Keratinocyte (primary cell): ENCODE data around the gene MYMK. TPM values are rescaled to one million over a fixed set of nuclear protein-coding genes. Genes with fewer than 3 reads are reported as not detected.

Experiments
- DNase-seq: peaks from one replicate; pipeline ENCODE4 v3.0.0-alpha.2; 2011; ENCODE audit warnings: low read depth, missing footprints, low spot score
- FAIRE-seq: peaks from 2 replicates; lab custom pipeline; 2011; peaks lifted over from hg19 to GRCh38; lab: Jason Lieb, UNC
- H2AFZ ChIP-seq: 2 replicates; pipeline ENCODE4 v1.6.0; 2012; ENCODE audit warnings: low read length, control low read depth, inconsistent platforms; ENCODE audit not compliant: control insufficient read depth
- H3K27ac ChIP-seq: 2 replicates; pipeline ENCODE4 v1.5.1; 2011; ENCODE audit warnings: low read length; ENCODE audit not compliant: control insufficient read depth, insufficient read depth
- H3K27me3 ChIP-seq: 3 replicates; pipeline ENCODE4 v1.6.0; 2011; ENCODE audit warnings: low read length; ENCODE audit not compliant: control insufficient read depth, insufficient read depth; ENCODE audit errors: extremely low read depth
- H3K36me3 ChIP-seq, 2 experiments: 2 replicates in 1 of 2; 3 replicates in 1 of 2; pipeline ENCODE4 v1.5.1; 2011; ENCODE audit warnings: low read length in 2 of 2, mild to moderate bottlenecking in 1 of 2; ENCODE audit not compliant: control insufficient read depth in 2 of 2, insufficient read depth in 2 of 2; ENCODE audit errors: extremely low read depth in 1 of 2
- H3K4me1 ChIP-seq: 3 replicates; pipeline ENCODE4 v1.5.1; 2011; ENCODE audit warnings: low read length; ENCODE audit not compliant: control insufficient read depth, insufficient read depth; ENCODE audit errors: extremely low read depth
- H3K4me2 ChIP-seq: 3 replicates; pipeline ENCODE4 v1.6.0; 2011; ENCODE audit warnings: low read depth, low read length; ENCODE audit not compliant: control insufficient read depth, insufficient read depth; ENCODE audit errors: extremely low read depth
- H3K4me3 ChIP-seq, 3 experiments: fragments of 200-600 bp in 1 of 3; sonication (generic) in 1 of 3; 2 replicates in 2 of 3; 3 replicates in 1 of 3; pipeline ENCODE4 v1.5.1; 2011 to 2016; ENCODE audit warnings: low read length in 3 of 3, mild to moderate bottlenecking in 3 of 3, control low read depth in 2 of 3, inconsistent platforms in 1 of 3, low read depth in 1 of 3, mixed read lengths in 1 of 3, mixed run types in 1 of 3, moderate library complexity in 1 of 3; ENCODE audit not compliant: control insufficient read depth in 2 of 3, insufficient read depth in 2 of 3; ENCODE audit errors: extremely low read depth in 1 of 3
- H3K79me2 ChIP-seq: 2 replicates; pipeline ENCODE4 v1.6.0; 2012; ENCODE audit warnings: low read length; ENCODE audit not compliant: control insufficient read depth, insufficient read depth
- H3K9ac ChIP-seq: 3 replicates; pipeline ENCODE4 v1.6.0; 2011; ENCODE audit warnings: low read length; ENCODE audit not compliant: control insufficient read depth, insufficient read depth; ENCODE audit errors: extremely low read depth
- H3K9me1 ChIP-seq: 3 replicates; pipeline ENCODE4 v1.6.0; 2011; ENCODE audit warnings: low read length; ENCODE audit not compliant: control insufficient read depth, insufficient read depth; ENCODE audit errors: extremely low read depth
- H3K9me3 ChIP-seq: 2 replicates; pipeline ENCODE4 v1.5.1; 2012; ENCODE audit warnings: low read depth, low read length; ENCODE audit not compliant: control insufficient read depth
- H4K20me1 ChIP-seq: 3 replicates; pipeline ENCODE4 v1.6.0; 2011; ENCODE audit warnings: low read length; ENCODE audit not compliant: control insufficient read depth, insufficient read depth; ENCODE audit errors: extremely low read depth
- CTCF ChIP-seq, 3 experiments: IDR thresholded peaks in 1 of 3; conservative IDR thresholded peaks in 1 of 3; optimal IDR thresholded peaks in 1 of 3; 2 replicates in 2 of 3; 3 replicates in 1 of 3; pipeline versions ENCODE3 to v1.5.1; 2011; ENCODE audit warnings: low read length in 3 of 3, mild to moderate bottlenecking in 3 of 3, moderate library complexity in 2 of 3, control low read depth in 1 of 3, inconsistent platforms in 1 of 3; ENCODE audit not compliant: insufficient read depth in 2 of 3; ENCODE audit errors: extremely low read depth in 1 of 3
- EZH2 ChIP-seq: IDR thresholded peaks from one replicate; pipeline ENCODE4 v1.6.1; 2012; ENCODE audit warnings: inconsistent platforms, mild to moderate bottlenecking, low read length, moderate library complexity
- dilution Hi-C: fragments of 300-500 bp; cut with MboI; formaldehyde crosslinking; loops from one replicate; pipeline ENCODE4 v1.7.0; 2020; ENCODE audit warnings: low sequenced_read_pairs; ENCODE audit not compliant: extremely low pct_ligation_motif_present
- polyA plus RNA-seq, 5 experiments: library from polyadenylated mRNA; depleted of rRNA in 3 of 5; stranded (reverse) in 3 of 5; stranded (forward) in 1 of 5; unstranded in 1 of 5; fragments of >200 nt; gene quantifications; 1 replicate in 1 of 5; 2 replicates in 3 of 5; 3 replicates in 1 of 5; pipeline versions ENCODE4 v1.2.1 to v1.2.3, GENCODE V29; 2011 to 2012; ENCODE audit warnings: missing spikeins in 2 of 5, low read depth in 1 of 5, low replicate concordance in 1 of 5

Gene MYMK
- polyA plus RNA-seq, 1 donor (not counting 4 experiments of a cell fraction or from before 2014, with no cell fraction given) = not detected

GRCh38 chr9:133470427-133470924 lies 54.3 kb downstream of the MYMK start:
- H3K9me1 ChIP-seq = no peaks in the 10 kb centered on the region
- no peak overlapping the region for H3K27ac ChIP-seq
- H3K9me3 ChIP-seq = no peaks in the 10 kb centered on the region
- no peak for DNase-seq
- no peak overlapping the region for H3K4me3 ChIP-seq
- no peak for TF ChIP-seq CTCF (optimal IDR thresholded peaks at IDR 0.05 in 1 of 3, IDR thresholded peaks at IDR 0.05 in 1 of 3, conservative IDR thresholded peaks at IDR 0.05 in 1 of 3; ENCODE audit: extremely low read depth in 1 of 3, insufficient read depth in 2 of 3, low read length in 3 of 3)
- TF ChIP-seq EZH2 = no peak
- FAIRE-seq = no peak
- H3K4me1 ChIP-seq = no peaks in the 10 kb centered on the region
- no peaks in the 10 kb centered on the region for H3K27me3 ChIP-seq
- H3K4me2 ChIP-seq = no peak overlapping the region
- no peak overlapping the region for H2AFZ ChIP-seq
- no peak overlapping the region for H3K9ac ChIP-seq
- peaks cover 17 to 28% of the 10 kb centered on the region in 2 experiments for H3K36me3 ChIP-seq
- H4K20me1 ChIP-seq = peaks cover 3% of the 10 kb centered on the region
- H3K79me2 ChIP-seq = no peaks in the 10 kb centered on the region
- dilution Hi-C loops = no loop called here

- no peaks in the 10 kb centered on the region for H3K9me1 ChIP-seq
- no peak for TF ChIP-seq EZH2
- no peak for TF ChIP-seq CTCF (optimal IDR thresholded peaks at IDR 0.05 in 1 of 3, IDR thresholded peaks at IDR 0.05 in 1 of 3, conservative IDR thresholded peaks at IDR 0.05 in 1 of 3; ENCODE audit: extremely low read depth in 1 of 3, insufficient read depth in 2 of 3, low read length in 3 of 3)
- no peak overlapping the region for H2AFZ ChIP-seq
- H3K27ac ChIP-seq = no peak overlapping the region
- H4K20me1 ChIP-seq = no peaks in the 10 kb centered on the region
- H3K4me2 ChIP-seq = no peak overlapping the region
- no peaks in the 10 kb centered on the region for H3K79me2 ChIP-seq
- H3K9ac ChIP-seq = no peak overlapping the region
- H3K4me3 ChIP-seq = no peak overlapping the region
- dilution Hi-C loops = no loop called here
- no peaks in the 10 kb centered on the region for H3K27me3 ChIP-seq
- peaks cover 7 to 21% of the 10 kb centered on the region in 2 experiments for H3K36me3 ChIP-seq
- no peaks in the 10 kb centered on the region for H3K4me1 ChIP-seq
- H3K9me3 ChIP-seq = no peaks in the 10 kb centered on the region
- FAIRE-seq = no peak
- no peak for DNase-seq
Measured at GRCh38 chr9:133468777-133469421, 55.9 kb downstream of the MYMK start.
